HuH-7 (cell line): ENCODE data around the gene PLEKHG3.
A peak's percentile ranks its signal among the peaks of the same experiment; 100 is the strongest.

Source experiments
- DNase-seq: peaks from one replicate; pipeline ENCODE4 v3.0.0; 2011; ENCODE audit warnings: low spot score

Gene PLEKHG3

GRCh38 chr14:64728106-64728505 lies 23.9 kb downstream of the PLEKHG3 start:
- no peak for DNase-seq

GRCh38 chr14:64728856-64729255 lies 24.6 kb downstream of the PLEKHG3 start:
- no peak for DNase-seq

GRCh38 chr14:64729386-64730060 lies 25.3 kb downstream of the PLEKHG3 start:
- DNase-seq: no peak

- DNase-seq: no peak
Observed at GRCh38 chr14:64730061-64730440, 25.8 kb downstream of the PLEKHG3 start.

- no peak for DNase-seq
Observed at GRCh38 chr14:64730681-64731080, 26.5 kb downstream of the PLEKHG3 start.

GRCh38 chr14:64731141-64731581 lies 26.9 kb downstream of the PLEKHG3 start:
- DNase-seq: no peak

GRCh38 chr14:64732066-64732465 lies 27.8 kb downstream of the PLEKHG3 start:
- no peak for DNase-seq

GRCh38 chr14:64732536-64733120 lies 28.4 kb downstream of the PLEKHG3 start:
- DNase-seq: no peak

- DNase-seq: no peak
Observed at GRCh38 chr14:64733321-64733720, 29.1 kb downstream of the PLEKHG3 start.

- DNase-seq: no peak
Observed at GRCh38 chr14:64733899-64734298, 29.7 kb downstream of the PLEKHG3 start.

GRCh38 chr14:64734990-64735389 lies 30.8 kb downstream of the PLEKHG3 start:
- DNase-seq: no peak

- DNase-seq: peak; percentile 54
Observed at GRCh38 chr14:64736271-64737169, 32.3 kb downstream of the PLEKHG3 start.

- no peak for DNase-seq
Observed at GRCh38 chr14:64737391-64738280, 33.4 kb downstream of the PLEKHG3 start.

GRCh38 chr14:64738281-64738804 lies 34.1 kb downstream of the PLEKHG3 start:
- DNase-seq: no peak

- DNase-seq: no peak
Observed at GRCh38 chr14:64741200-64741599, 37.0 kb downstream of the PLEKHG3 start.

GRCh38 chr14:64741961-64742360 lies 37.7 kb downstream of the PLEKHG3 start:
- DNase-seq: no peak

- no peak for DNase-seq
Observed at GRCh38 chr14:64743061-64743460, 38.8 kb downstream of the PLEKHG3 start.

- no peak for DNase-seq
Observed at GRCh38 chr14:64745511-64746091, 41.4 kb downstream of the PLEKHG3 start.

- no peak for DNase-seq
Observed at GRCh38 chr14:64746298-64747250, 42.4 kb downstream of the PLEKHG3 start.

GRCh38 chr14:64747327-64747726 lies 43.1 kb downstream of the PLEKHG3 start:
- DNase-seq: no peak
